ENCODE data around the gene RPUSD1.

The RPUSD1 gene

DNA sequence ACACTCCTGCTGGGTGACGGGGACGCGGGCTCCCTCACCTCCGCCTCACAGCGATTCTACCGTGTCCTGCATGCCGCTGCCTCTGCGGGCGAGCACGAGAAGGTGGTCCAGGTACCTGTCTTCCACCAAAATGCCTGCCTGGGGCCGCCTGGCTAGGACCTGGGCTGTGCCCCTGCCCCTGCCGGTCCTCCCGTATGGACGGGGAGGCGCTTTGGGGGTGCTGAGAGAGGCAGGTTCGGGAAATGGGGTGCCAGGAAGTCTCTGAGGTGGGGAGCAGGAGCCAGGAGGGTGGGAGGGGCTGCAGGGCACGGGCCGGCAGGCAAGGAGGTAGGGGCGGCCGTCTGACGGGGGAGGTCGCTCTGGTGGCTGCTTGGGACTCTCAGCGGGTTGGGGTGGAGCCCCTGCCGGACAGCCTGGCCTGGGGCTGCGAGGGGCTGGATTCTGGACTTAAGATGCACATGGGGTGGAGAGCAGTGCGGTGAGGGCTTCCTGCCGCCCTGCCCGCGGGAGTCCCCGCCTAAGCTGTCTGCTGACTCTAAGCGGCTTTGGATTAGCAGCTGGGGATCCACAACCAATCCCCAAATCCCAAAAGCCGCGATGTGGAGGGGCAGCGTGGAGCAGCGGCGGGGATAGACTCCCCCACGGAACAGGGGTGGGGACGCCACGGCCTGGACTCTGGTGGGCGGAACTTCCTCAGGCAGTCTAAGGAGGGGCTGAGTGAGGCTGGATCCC, 6.1 kb upstream of the RPUSD1 start:
- Histone ChIP-seq H3K14ac (ENCODE audit: low read length in 2 of 2) (no peak overlapping the region), H3K79me1 (replicated peaks; ENCODE audit: low read length, poor library complexity, severe bottlenecking) (peaks cover 23% of the 10 kb centered on the region), H3K4me2 (ENCODE audit: low read length, poor library complexity, severe bottlenecking) (no peak overlapping the region), H3K36me3 (ENCODE audit: control insufficient read depth in 1 of 2, insufficient read depth in 2 of 2, low read depth in 1 of 2, low read length in 2 of 2) (peaks cover 0 to 84% of the 10 kb centered on the region in 2 experiments), H3K9ac (ENCODE audit: low read length) (no peak overlapping the region), H2BK120ac (ENCODE audit: low read depth, low read length) (no peak overlapping the region), H2AK5ac (ENCODE audit: low read length, severe bottlenecking) (no peak overlapping the region), H3K27ac (ENCODE audit: low read length, poor library complexity, severe bottlenecking) (no peak overlapping the region), H3K4ac (ENCODE audit: low read depth in 1 of 2, low read length in 2 of 2) (no peak overlapping the region), H2BK12ac (ENCODE audit: low read length in 2 of 2) (no peak overlapping the region), H3K4me3 (ENCODE audit: insufficient read depth in 1 of 2, low read depth in 1 of 2, low read length in 2 of 2) (no peak overlapping the region), H2BK15ac (ENCODE audit: low read depth, poor library complexity, severe bottlenecking) (no peak overlapping the region), H3K23ac (ENCODE audit: low read length in 2 of 2) (no peak overlapping the region), H3K4me1 (ENCODE audit: control insufficient read depth, insufficient read depth, low read depth, low read length) (peaks cover 7% of the 10 kb centered on the region), H4K8ac (ENCODE audit: low read length) (no peak overlapping the region), H3K27me3 (ENCODE audit: control insufficient read depth in 1 of 2, insufficient read depth in 1 of 2, low read length in 2 of 2) (peaks cover 4 to 6% of the 10 kb centered on the region in 2 experiments), H4K91ac (ENCODE audit: low read length) (no peak overlapping the region), H3K18ac (ENCODE audit: low read depth in 1 of 2, low read length in 2 of 2) (no peak overlapping the region), H2AFZ (ENCODE audit: low read depth, low read length) (no peak overlapping the region), H2BK5ac (ENCODE audit: low read depth, low read length, poor library complexity, severe bottlenecking) (no peak overlapping the region), H3K9me3 (ENCODE audit: control insufficient read depth, low read length) (no peaks in the 10 kb centered on the region)
- WGBS: 92% methylated on average over 40 of the region's 40 CpGs
- DNase-seq: no peak

DNA sequence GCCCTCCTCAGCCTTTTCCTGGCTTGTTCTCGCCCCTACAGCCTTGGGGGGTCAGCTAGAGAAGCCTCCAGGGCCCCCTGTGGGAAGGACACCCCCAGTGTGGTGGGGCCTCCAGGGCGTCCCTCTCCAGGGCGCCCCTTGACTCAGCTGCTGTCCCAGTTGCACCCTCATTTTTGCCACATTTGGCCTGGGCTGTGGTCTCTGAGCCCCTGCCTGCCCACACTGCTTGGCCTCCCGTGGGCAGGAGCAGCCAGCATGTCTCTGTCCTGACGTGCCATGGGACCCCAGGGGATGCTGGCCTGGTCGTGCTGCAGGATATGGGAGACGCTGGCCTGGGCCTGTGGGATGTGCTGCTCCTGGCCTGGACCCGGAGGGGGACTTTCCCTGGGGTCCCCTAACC, 5.2 kb upstream of the RPUSD1 start:
- no peak overlapping the region for H3K4me2 ChIP-seq (ENCODE audit: low read length, poor library complexity, severe bottlenecking)
- H3K27ac ChIP-seq (ENCODE audit: low read length, poor library complexity, severe bottlenecking): no peak overlapping the region

DNA sequence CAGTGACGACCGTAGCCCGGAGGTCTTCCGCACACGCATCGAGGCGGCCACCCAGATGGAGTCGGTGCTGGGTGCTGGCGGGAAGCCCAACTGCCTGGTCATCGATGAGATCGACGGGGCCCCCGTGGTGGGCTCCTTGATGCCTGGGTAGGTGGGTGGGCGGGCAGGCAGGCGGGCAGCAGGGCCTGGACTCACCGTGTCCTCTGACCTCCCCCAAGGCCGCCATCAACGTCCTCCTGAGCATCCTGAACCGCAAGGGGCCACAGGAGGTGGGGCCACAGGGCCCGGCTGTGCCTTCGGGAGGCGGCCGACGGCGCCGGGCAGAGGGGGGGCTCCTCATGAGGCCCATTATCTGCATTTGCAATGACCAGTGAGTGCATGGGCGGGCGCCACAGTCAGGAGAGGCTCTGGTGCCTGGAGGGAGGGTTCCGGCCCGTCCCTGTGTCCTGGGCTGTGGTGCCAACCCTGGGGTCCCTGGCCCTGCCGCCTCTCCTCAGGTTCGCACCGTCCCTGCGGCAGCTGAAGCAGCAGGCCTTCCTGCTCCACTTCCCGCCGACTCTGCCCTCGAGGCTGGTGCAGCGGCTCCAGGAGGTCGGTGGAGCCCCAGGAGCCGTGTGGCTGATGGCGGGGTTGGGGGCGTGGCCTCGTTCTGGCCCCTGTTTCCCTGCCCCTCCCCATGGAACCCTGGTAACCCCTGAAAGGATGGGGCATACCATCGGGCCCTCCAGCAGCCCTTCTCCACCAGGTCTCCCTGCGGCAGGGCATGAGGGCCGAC, 4.2 kb upstream of the RPUSD1 start:
- Histone ChIP-seq H3K36me3 (ENCODE audit: control insufficient read depth in 1 of 2, insufficient read depth in 2 of 2, low read depth in 1 of 2, low read length in 2 of 2) (peaks cover 0 to 82% of the 10 kb centered on the region in 2 experiments), H3K14ac (ENCODE audit: low read length in 2 of 2) (no peak overlapping the region), H3K27me3 (ENCODE audit: control insufficient read depth in 1 of 2, insufficient read depth in 1 of 2, low read length in 2 of 2) (no peaks in the 10 kb centered on the region), H2AK5ac (ENCODE audit: low read length, severe bottlenecking) (no peak overlapping the region), H3K4me1 (ENCODE audit: control insufficient read depth, insufficient read depth, low read depth, low read length) (peaks cover 15% of the 10 kb centered on the region), H3K18ac (ENCODE audit: low read depth in 1 of 2, low read length in 2 of 2) (no peak overlapping the region), H3K4ac (ENCODE audit: low read depth in 1 of 2, low read length in 2 of 2) (no peak overlapping the region), H3K23ac (ENCODE audit: low read length in 2 of 2) (no peak overlapping the region), H3K79me1 (replicated peaks; ENCODE audit: low read length, poor library complexity, severe bottlenecking) (peaks cover 31% of the 10 kb centered on the region), H2BK5ac (ENCODE audit: low read depth, low read length, poor library complexity, severe bottlenecking) (no peak overlapping the region), H3K4me3 (ENCODE audit: insufficient read depth in 1 of 2, low read depth in 1 of 2, low read length in 2 of 2) (no peak overlapping the region), H2BK120ac (ENCODE audit: low read depth, low read length) (no peak overlapping the region), H3K4me2 (ENCODE audit: low read length, poor library complexity, severe bottlenecking) (no peak overlapping the region), H3K9ac (ENCODE audit: low read length) (no peak overlapping the region), H2BK12ac (ENCODE audit: low read length in 2 of 2) (no peak overlapping the region), H4K8ac (ENCODE audit: low read length) (no peak overlapping the region), H2AFZ (ENCODE audit: low read depth, low read length) (no peak overlapping the region), H2BK15ac (ENCODE audit: low read depth, poor library complexity, severe bottlenecking) (no peak overlapping the region), H4K91ac (ENCODE audit: low read length) (no peak overlapping the region), H3K9me3 (ENCODE audit: control insufficient read depth, low read length) (no peaks in the 10 kb centered on the region), H3K27ac (ENCODE audit: low read length, poor library complexity, severe bottlenecking) (no peak overlapping the region)
- DNase-seq: no peak
- 95% methylated on average over 46 of the region's 46 CpGs for WGBS

More for the DNA sequence above, 5.2 kb upstream of the RPUSD1 start:
- no peak overlapping the region for H4K91ac ChIP-seq (ENCODE audit: low read length)
- H3K27me3 ChIP-seq (ENCODE audit: control insufficient read depth in 1 of 2, insufficient read depth in 1 of 2, low read length in 2 of 2): no peaks in the 10 kb centered on the region
- no peak for DNase-seq
- no peak overlapping the region for H2BK5ac ChIP-seq (ENCODE audit: low read depth, low read length, poor library complexity, severe bottlenecking)
- 91% methylated on average over 8 of the region's 8 CpGs for WGBS
- H2AFZ ChIP-seq (ENCODE audit: low read depth, low read length): no peak overlapping the region
- H3K79me1 ChIP-seq (replicated peaks; ENCODE audit: low read length, poor library complexity, severe bottlenecking): peaks cover 30% of the 10 kb centered on the region
- H3K4me3 ChIP-seq (ENCODE audit: insufficient read depth in 1 of 2, low read depth in 1 of 2, low read length in 2 of 2): no peak overlapping the region
- no peak overlapping the region for H3K14ac ChIP-seq (ENCODE audit: low read length in 2 of 2)
- H2BK15ac ChIP-seq (ENCODE audit: low read depth, poor library complexity, severe bottlenecking): no peak overlapping the region
- H3K18ac ChIP-seq (ENCODE audit: low read depth in 1 of 2, low read length in 2 of 2): no peak overlapping the region
- no peak overlapping the region for H3K23ac ChIP-seq (ENCODE audit: low read length in 2 of 2)
- no peak overlapping the region for H2BK12ac ChIP-seq (ENCODE audit: low read length in 2 of 2)
- no peak overlapping the region for H3K4ac ChIP-seq (ENCODE audit: low read depth in 1 of 2, low read length in 2 of 2)
- H2AK5ac ChIP-seq (ENCODE audit: low read length, severe bottlenecking): no peak overlapping the region
- H3K4me1 ChIP-seq (ENCODE audit: control insufficient read depth, insufficient read depth, low read depth, low read length): peaks cover 12% of the 10 kb centered on the region
- H3K9ac ChIP-seq (ENCODE audit: low read length): no peak overlapping the region
- H3K36me3 ChIP-seq (ENCODE audit: control insufficient read depth in 1 of 2, insufficient read depth in 2 of 2, low read depth in 1 of 2, low read length in 2 of 2): peaks cover 0 to 85% of the 10 kb centered on the region in 2 experiments
- no peak overlapping the region for H2BK120ac ChIP-seq (ENCODE audit: low read depth, low read length)
- H3K9me3 ChIP-seq (ENCODE audit: control insufficient read depth, low read length): no peaks in the 10 kb centered on the region
- no peak overlapping the region for H4K8ac ChIP-seq (ENCODE audit: low read length)

DNA sequence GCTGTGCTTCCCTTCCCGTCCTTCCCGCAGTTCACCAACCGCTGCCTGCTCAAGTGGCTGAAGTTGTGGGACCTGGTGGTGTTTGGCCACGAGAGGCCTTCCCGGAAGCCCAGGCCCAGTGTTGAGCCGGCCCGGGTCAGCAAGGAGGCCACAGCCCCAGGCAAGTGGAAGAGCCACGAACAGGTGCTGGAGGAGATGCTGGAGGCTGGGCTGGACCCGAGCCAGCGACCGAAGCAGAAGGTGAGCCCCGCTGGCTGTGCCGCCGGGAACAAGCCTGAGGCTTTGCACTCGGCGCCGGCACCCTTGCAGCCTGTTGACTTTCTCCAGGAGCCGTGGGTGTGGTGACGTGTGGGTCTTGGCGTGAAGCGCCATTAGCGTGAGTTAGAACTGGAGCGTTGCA, 3.0 kb upstream of the RPUSD1 start:
- H3K9me3 ChIP-seq (ENCODE audit: control insufficient read depth, low read length): no peaks in the 10 kb centered on the region
- H3K79me1 ChIP-seq (replicated peaks; ENCODE audit: low read length, poor library complexity, severe bottlenecking): peaks cover 34% of the 10 kb centered on the region
- H3K27me3 ChIP-seq (ENCODE audit: control insufficient read depth in 1 of 2, insufficient read depth in 1 of 2, low read length in 2 of 2): no peaks in the 10 kb centered on the region
- no peak overlapping the region for H4K91ac ChIP-seq (ENCODE audit: low read length)
- H2BK5ac ChIP-seq (ENCODE audit: low read depth, low read length, poor library complexity, severe bottlenecking): no peak overlapping the region
- no peak overlapping the region for H4K8ac ChIP-seq (ENCODE audit: low read length)
- whole genome bisulfite sequencing: 97% methylated on average over 23 of the region's 23 CpGs
- no peak overlapping the region for H3K4ac ChIP-seq (ENCODE audit: low read depth in 1 of 2, low read length in 2 of 2)
- H2AK5ac ChIP-seq (ENCODE audit: low read length, severe bottlenecking): no peak overlapping the region
- H3K4me1 ChIP-seq (ENCODE audit: control insufficient read depth, insufficient read depth, low read depth, low read length): peaks cover 24% of the 10 kb centered on the region
- no peak overlapping the region for H2BK12ac ChIP-seq (ENCODE audit: low read length in 2 of 2)
- no peak overlapping the region for H2BK15ac ChIP-seq (ENCODE audit: low read depth, poor library complexity, severe bottlenecking)
- H3K36me3 ChIP-seq (ENCODE audit: control insufficient read depth in 1 of 2, insufficient read depth in 2 of 2, low read depth in 1 of 2, low read length in 2 of 2): peaks cover 6 to 82% of the 10 kb centered on the region in 2 experiments
- no peak overlapping the region for H3K27ac ChIP-seq (ENCODE audit: low read length, poor library complexity, severe bottlenecking)
- H3K4me2 ChIP-seq (ENCODE audit: low read length, poor library complexity, severe bottlenecking): no peak overlapping the region
- H3K14ac ChIP-seq (ENCODE audit: low read length in 2 of 2): no peak overlapping the region
- no peak overlapping the region for H2BK120ac ChIP-seq (ENCODE audit: low read depth, low read length)
- H3K4me3 ChIP-seq (ENCODE audit: insufficient read depth in 1 of 2, low read depth in 1 of 2, low read length in 2 of 2): no peak overlapping the region
- no peak for DNase-seq
- H3K9ac ChIP-seq (ENCODE audit: low read length): no peak overlapping the region
- H3K18ac ChIP-seq (ENCODE audit: low read depth in 1 of 2, low read length in 2 of 2): no peak overlapping the region
- no peak overlapping the region for H3K23ac ChIP-seq (ENCODE audit: low read length in 2 of 2)
- H2AFZ ChIP-seq (ENCODE audit: low read depth, low read length): no peak overlapping the region
